Kidney (tissue), 22 donors: Measurements from ENCODE around the gene AKTIP. TPM values are rescaled to one million over a fixed set of nuclear protein-coding genes. Genes with fewer than 3 reads are reported as not detected.
A peak's percentile ranks its signal among the peaks of the same experiment; 100 is the strongest.

ENCODE experiments used
- DNase-seq, 5 donors: peaks; one replicate each; pipeline ENCODE4 v3.0.0-alpha.2; 2013 to 2020
- FAIRE-seq: peaks from 2 replicates; lab custom pipeline; 2012; peaks lifted over from hg19 to GRCh38; lab: Jason Lieb, UNC
- H3K27ac ChIP-seq, 2 donors: one replicate each; pipeline ENCODE4 v1.7.0; 2013; ENCODE audit warnings: low read depth in 2 of 2, low read length in 2 of 2, inconsistent platforms in 1 of 2
- H3K27me3 ChIP-seq: one replicate; pipeline ENCODE4 v1.7.1; 2013; ENCODE audit warnings: low read length, inconsistent platforms; ENCODE audit not compliant: control insufficient read depth, insufficient read depth
- H3K36me3 ChIP-seq, 3 donors: one replicate each; pipeline versions ENCODE4 v1.7.0 to v1.7.1; 2013; ENCODE audit warnings: low read length in 3 of 3, control low read depth in 1 of 3, inconsistent platforms in 1 of 3; ENCODE audit not compliant: insufficient read depth in 3 of 3, control insufficient read depth in 2 of 3
- H3K4me1 ChIP-seq, 3 donors: one replicate each; pipeline versions ENCODE4 v1.7.0 to v1.7.1; 2013; ENCODE audit warnings: low read length in 3 of 3, inconsistent platforms in 1 of 3, low read depth in 1 of 3; ENCODE audit not compliant: control insufficient read depth in 2 of 3, insufficient read depth in 2 of 3
- H3K4me3 ChIP-seq, 3 donors: one replicate each; pipeline versions ENCODE4 v1.7.0 to v1.8.1; 2013; ENCODE audit warnings: low read length in 3 of 3, control low read depth in 1 of 3, inconsistent platforms in 1 of 3
- H3K9ac ChIP-seq, 3 donors: one replicate each; pipeline versions ENCODE4 v1.7.0 to v1.7.1; 2013; ENCODE audit warnings: low read length in 3 of 3, control low read depth in 1 of 3, inconsistent platforms in 1 of 3
- H3K9me3 ChIP-seq, 3 donors: one replicate each; pipeline versions ENCODE4 v1.7.0 to v1.7.1; 2013; ENCODE audit warnings: low read length in 3 of 3, control low read depth in 1 of 3, inconsistent platforms in 1 of 3; ENCODE audit not compliant: control insufficient read depth in 2 of 3, insufficient read depth in 1 of 3
- intact Hi-C: fragments of 100-400 bp; cut with DNase I; formaldehyde crosslinking; loops from one replicate; pipeline ENCODE4 v1.11.1; 2022
- long read RNA-seq, 10 donors: library from polyadenylated mRNA in 1 of 10; unstranded in 1 of 10; transcript quantifications; one replicate each; pipeline ENCODE4 v2.0.0 and lab custom pipeline, GENCODE V29; 2021 to 2026
- polyA plus RNA-seq: library from polyadenylated mRNA; stranded (reverse); fragments of 350-450 nt; fragmentation: Illumina TruSeq; extraction: RNeasy Lipid Tissue Mini Kit (QIAGEN cat#74804); gene quantifications from one replicate; pipeline ENCODE4 v1.2.3, GENCODE V29; 2014; ENCODE audit warnings: low read depth, low replicate concordance; ENCODE audit not compliant: insufficient read depth
- total RNA-seq: library from RNA; stranded (reverse); fragmentation: NEBNext Ultra II Directional; extraction: Animal tissue kit (Norgen Biotek cat#: 25700); gene quantifications from one replicate; pipeline ENCODE4 v1.2.1, GENCODE V29; 2021
- TF ChIP-seq, protein P1 (sequence below): IDR thresholded peaks from 3 replicates; pipeline ENCODE4 v1.5.1; 2012; ENCODE audit warnings: mild to moderate bottlenecking, moderate library complexity, borderline replicate concordance; ENCODE audit not compliant: insufficient read depth; ENCODE audit errors: extremely low read depth
- donor health status: control.
- donor health status: control.
- donor health status: control.
- donor health status: control.
- donor health status: control.
- donor health status: DM: yes; HTN: yes; CAD: no.
- donor health status: Normal renal cell carcinoma (clear cell type).

AKTIP gene
- total RNA-seq (44.5 TPM), polyA plus RNA-seq (52.0 TPM)
- long read RNA-seq, donor 1, partial matches to known transcripts, result 0 of 2 reads
- long read RNA-seq, donor 1, other reads (novel, unspliced or antisense), result 0 of 2 reads
- long read RNA-seq, donor 2, partial matches to known transcripts, result 0 of 7 reads
- long read RNA-seq, donor 2, other reads (novel, unspliced or antisense), result 0 of 7 reads
- long read RNA-seq, donor 3, transcript AKTIP-202 (10 exons, 2,426 nt), result major isoform, 5 of 5 reads
- long read RNA-seq, donor 3, partial matches to known transcripts, result 0 of 5 reads
- long read RNA-seq, donor 3, other reads (novel, unspliced or antisense), result 0 of 5 reads
- long read RNA-seq, donor 4, transcript AKTIP-202 (10 exons, 2,426 nt), result major isoform, 5 of 12 reads
- long read RNA-seq, donor 4, partial matches to known transcripts, result 0 of 12 reads
- long read RNA-seq, donor 4, other reads (novel, unspliced or antisense), result 5 of 12 reads
- long read RNA-seq, donor 5, transcript AKTIP-214 (1 exons, 2,321 nt), result major isoform, 7 of 8 reads
- long read RNA-seq, donor 5, partial matches to known transcripts, result 0 of 8 reads
- long read RNA-seq, donor 5, other reads (novel, unspliced or antisense), result 0 of 8 reads
- long read RNA-seq, donor 6, transcript AKTIP-214 (1 exons, 2,321 nt), result major isoform, 6 of 16 reads
- long read RNA-seq, donor 6, transcript AKTIP-202 (10 exons, 2,426 nt), result minor isoform, 5 of 16 reads
- long read RNA-seq, donor 6, partial matches to known transcripts, result 0 of 16 reads
- long read RNA-seq, donor 6, other reads (novel, unspliced or antisense), result 5 of 16 reads
- long read RNA-seq, donor 7, transcript AKTIP-202 (10 exons, 2,426 nt), result major isoform, 11 of 44 reads
- long read RNA-seq, donor 7, partial matches to known transcripts, result 2 of 44 reads
- long read RNA-seq, donor 7, other reads (novel, unspliced or antisense), result 27 of 44 reads
- long read RNA-seq, donor 8, partial matches to known transcripts, result 0 of 12 reads
- long read RNA-seq, donor 8, other reads (novel, unspliced or antisense), result 7 of 12 reads
- long read RNA-seq, donor 9, partial matches to known transcripts, result 0 of 6 reads
- long read RNA-seq, donor 9, other reads (novel, unspliced or antisense), result 0 of 6 reads
- long read RNA-seq, donor 10, transcript AKTIP-214 (1 exons, 2,321 nt), result major isoform, 7 of 8 reads
- long read RNA-seq, donor 10, partial matches to known transcripts, result 0 of 8 reads
- long read RNA-seq, donor 10, other reads (novel, unspliced or antisense), result 0 of 8 reads

DNA sequence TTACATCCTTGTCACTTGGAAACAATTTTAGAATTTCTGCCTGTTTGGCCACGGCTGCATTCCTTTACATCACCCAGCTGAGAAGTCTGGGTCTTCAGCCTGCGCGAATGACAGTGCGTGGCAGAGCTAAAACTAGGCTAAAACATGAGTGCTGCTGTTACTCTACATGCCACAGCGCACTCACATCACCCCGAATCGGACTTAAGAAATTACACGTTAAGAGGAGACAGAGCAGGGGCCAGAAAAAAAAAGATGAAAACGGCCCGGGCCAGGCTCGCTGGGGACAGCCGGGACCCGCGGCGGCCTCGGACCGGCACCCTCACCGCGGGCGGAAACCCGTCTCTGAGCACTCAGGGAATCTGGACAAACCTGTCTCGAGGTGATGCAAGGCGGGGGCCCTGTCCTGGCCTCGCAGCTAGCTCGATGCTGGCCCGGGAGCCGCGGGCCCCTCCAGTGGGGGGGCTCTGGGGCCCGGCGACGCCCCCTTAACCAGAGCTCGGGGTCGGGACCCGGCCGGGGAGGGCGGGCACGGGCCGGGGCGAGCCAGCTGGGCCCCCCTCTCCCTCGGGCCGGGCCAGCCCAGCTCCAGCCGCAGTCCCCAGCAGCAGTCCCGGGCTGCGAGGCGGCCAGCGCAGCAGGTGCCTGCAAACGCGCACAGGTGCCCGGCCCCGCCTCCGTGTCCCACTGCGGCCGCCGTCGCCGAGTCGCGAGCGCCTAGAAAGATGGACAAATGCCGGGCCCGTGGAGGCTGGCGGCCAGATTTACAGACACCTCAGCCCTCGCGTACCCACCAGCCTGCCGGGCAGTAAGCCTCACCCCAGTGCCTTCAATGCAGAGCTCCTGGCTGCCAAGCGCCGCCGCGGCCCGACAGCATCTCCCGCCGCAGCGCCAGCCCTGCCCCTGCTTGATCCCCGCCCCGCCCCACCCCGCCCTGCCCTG lies at the start of gene AKTIP:
TSS of gene AKTIP (minus strand) at position 879 of the 939 bp plus-strand sequence. CDS start 2,950 bp downstream, outside the sequence.
- H3K4me1 ChIP-seq, result peaks cover 10 to 27% (median 24%) of the 10 kb centered on the region in 3 donors
- peak within 1 kb of the TSS; percentile 67 to 76 (median 73) for H3K4me3 ChIP-seq
- DNase-seq (peak; percentile 41 to 91 (median 73)), FAIRE-seq (no peak)
- intact Hi-C loops, result no loop called here
- peak within 1 kb of the TSS; percentile 63 to 78 (median 74) for H3K9ac ChIP-seq
- TF ChIP-seq, protein P1, sequence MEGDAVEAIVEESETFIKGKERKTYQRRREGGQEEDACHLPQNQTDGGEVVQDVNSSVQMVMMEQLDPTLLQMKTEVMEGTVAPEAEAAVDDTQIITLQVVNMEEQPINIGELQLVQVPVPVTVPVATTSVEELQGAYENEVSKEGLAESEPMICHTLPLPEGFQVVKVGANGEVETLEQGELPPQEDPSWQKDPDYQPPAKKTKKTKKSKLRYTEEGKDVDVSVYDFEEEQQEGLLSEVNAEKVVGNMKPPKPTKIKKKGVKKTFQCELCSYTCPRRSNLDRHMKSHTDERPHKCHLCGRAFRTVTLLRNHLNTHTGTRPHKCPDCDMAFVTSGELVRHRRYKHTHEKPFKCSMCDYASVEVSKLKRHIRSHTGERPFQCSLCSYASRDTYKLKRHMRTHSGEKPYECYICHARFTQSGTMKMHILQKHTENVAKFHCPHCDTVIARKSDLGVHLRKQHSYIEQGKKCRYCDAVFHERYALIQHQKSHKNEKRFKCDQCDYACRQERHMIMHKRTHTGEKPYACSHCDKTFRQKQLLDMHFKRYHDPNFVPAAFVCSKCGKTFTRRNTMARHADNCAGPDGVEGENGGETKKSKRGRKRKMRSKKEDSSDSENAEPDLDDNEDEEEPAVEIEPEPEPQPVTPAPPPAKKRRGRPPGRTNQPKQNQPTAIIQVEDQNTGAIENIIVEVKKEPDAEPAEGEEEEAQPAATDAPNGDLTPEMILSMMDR, result no peak
- peak within 1 kb of the TSS; percentile 96 to 98 for H3K27ac ChIP-seq
- H3K27me3 ChIP-seq, result no peaks in the 10 kb centered on the region
- no peaks in the 10 kb centered on the region for H3K9me3 ChIP-seq
- H3K36me3 ChIP-seq, result peaks cover 0 to 4% (median 1%) of the 10 kb centered on the region in 3 donors

DNA sequence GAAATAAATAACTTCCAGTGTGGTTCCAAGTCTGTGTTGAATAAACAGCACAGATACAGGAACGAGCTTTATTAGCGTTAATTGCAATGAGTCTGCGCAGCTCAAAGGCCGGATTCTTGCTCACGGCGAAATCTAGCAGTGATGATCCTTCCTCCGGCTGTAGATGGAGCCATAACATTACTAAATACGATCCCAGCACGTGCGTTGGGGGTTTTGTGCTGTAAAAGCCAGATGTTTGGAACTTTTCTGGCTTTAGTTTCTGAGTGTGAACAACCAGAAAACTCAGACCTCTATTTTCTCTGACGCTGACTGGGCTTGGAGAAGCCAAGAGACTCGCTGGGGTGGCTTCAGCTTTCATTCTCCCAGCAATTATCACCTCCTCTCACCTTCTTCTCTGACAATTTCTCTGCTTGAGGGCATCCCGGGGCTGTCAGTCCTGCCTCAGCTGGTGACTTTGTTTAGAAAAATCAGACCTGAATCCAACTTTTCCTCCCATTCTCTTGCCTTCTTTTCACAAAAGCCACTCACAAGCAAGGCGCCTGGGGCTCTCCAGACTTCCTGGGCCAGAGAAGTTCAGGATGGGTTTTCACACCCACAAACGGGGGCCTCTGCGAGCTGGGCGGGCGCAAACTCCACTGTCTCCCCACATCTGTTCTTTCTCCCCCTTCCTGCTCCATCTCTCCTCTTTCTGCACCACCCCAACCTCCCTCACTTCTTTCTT lies 47.1 kb upstream of the AKTIP start:
- intact Hi-C loops, result no loop called here
- Histone ChIP-seq H3K9me3 (no peaks in the 10 kb centered on the region), H3K9ac (no peak overlapping the region), H3K27ac (no peak overlapping the region), H3K4me3 (no peak overlapping the region), H3K27me3 (no peaks in the 10 kb centered on the region), H3K4me1 (no peaks in the 10 kb centered on the region), H3K36me3 (no peaks in the 10 kb centered on the region)
- DNase-seq, result peak in 4 of 5 donors; percentile 70 to 95 (median 86)
- peak; percentile 61 for FAIRE-seq
- TF ChIP-seq, protein P1, result peak; percentile 60
